Astrocyte of the spinal cord (primary cell): ENCODE measurements around the gene NECTIN2.

ENCODE experiments used
- DNase-seq: peaks from one replicate; pipeline ENCODE4 v3.0.0; 2011; ENCODE audit warnings: low read depth, low spot score
- H3K4me3 ChIP-seq: 2 replicates; pipeline ENCODE4 v1.5.1; 2011; ENCODE audit warnings: low read depth, mild to moderate bottlenecking, low read length, moderate library complexity
- CTCF ChIP-seq: IDR thresholded peaks from 2 replicates; pipeline ENCODE4 v1.5.1; 2012; ENCODE audit warnings: low read depth, mild to moderate bottlenecking, low read length, inconsistent platforms
- in situ Hi-C: cut with HindIII; loops from 2 replicates; pipeline ENCODE4 v1.10.0; 2017; ENCODE audit warnings: low sequenced_read_pairs

Gene NECTIN2

GRCh38 chr19:44892932-44893331 is 46.8 kb downstream of the NECTIN2 start:
- no peak for DNase-seq
- no peak for TF ChIP-seq CTCF
- H3K4me3 ChIP-seq: no peak overlapping the region
- in situ Hi-C loops: no loop called here

GRCh38 chr19:44893332-44894051 is 47.4 kb downstream of the NECTIN2 start:
- in situ Hi-C loops: no loop called here
- no peak for DNase-seq
- no peak for TF ChIP-seq CTCF
- H3K4me3 ChIP-seq: no peak overlapping the region

GRCh38 chr19:44894052-44894400 is 47.9 kb downstream of the NECTIN2 start:
- no peak for DNase-seq
- no peak for TF ChIP-seq CTCF
- in situ Hi-C loops: no loop called here

GRCh38 chr19:44894946-44895345 is 48.8 kb downstream of the NECTIN2 start:
- in situ Hi-C loops: no loop called here
- no peak overlapping the region for H3K4me3 ChIP-seq
- no peak for TF ChIP-seq CTCF
- DNase-seq: no peak

More at GRCh38 chr19:44894052-44894400, 47.9 kb downstream of the NECTIN2 start:
- no peak overlapping the region for H3K4me3 ChIP-seq

GRCh38 chr19:44897835-44898234 is 51.7 kb downstream of the NECTIN2 start:
- no peak for DNase-seq
- in situ Hi-C loops: no loop called here
- no peak overlapping the region for H3K4me3 ChIP-seq
- TF ChIP-seq CTCF: no peak

- no peak for TF ChIP-seq CTCF
- no peak overlapping the region for H3K4me3 ChIP-seq
- no peak for DNase-seq
- in situ Hi-C loops: no loop called here
Measured at GRCh38 chr19:44900328-44901244, 54.5 kb downstream of the NECTIN2 start.
